Measurements from ENCODE around the gene GABARAPL1.

DNA sequence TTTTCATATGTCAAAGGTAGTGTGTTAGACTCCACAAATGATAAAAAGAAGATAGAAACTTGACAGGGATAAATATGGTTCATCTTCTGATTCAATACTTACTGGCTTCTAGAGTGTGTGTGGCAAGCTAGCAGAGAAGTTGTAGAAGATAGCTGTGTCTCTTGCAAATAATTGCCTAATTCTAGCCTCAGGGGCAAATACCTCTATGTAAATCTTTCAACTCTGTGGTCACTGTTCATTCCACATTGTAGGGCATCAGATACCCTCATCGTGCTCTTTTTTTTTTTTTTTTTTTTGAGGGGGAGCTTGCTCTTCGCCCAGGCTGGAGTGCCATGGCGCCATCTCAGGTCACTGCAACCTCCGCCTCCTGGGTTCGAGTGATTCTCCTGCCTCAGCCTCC lies 42.5 kb upstream of the GABARAPL1 start:
- TF ChIP-seq, protein P1, sequence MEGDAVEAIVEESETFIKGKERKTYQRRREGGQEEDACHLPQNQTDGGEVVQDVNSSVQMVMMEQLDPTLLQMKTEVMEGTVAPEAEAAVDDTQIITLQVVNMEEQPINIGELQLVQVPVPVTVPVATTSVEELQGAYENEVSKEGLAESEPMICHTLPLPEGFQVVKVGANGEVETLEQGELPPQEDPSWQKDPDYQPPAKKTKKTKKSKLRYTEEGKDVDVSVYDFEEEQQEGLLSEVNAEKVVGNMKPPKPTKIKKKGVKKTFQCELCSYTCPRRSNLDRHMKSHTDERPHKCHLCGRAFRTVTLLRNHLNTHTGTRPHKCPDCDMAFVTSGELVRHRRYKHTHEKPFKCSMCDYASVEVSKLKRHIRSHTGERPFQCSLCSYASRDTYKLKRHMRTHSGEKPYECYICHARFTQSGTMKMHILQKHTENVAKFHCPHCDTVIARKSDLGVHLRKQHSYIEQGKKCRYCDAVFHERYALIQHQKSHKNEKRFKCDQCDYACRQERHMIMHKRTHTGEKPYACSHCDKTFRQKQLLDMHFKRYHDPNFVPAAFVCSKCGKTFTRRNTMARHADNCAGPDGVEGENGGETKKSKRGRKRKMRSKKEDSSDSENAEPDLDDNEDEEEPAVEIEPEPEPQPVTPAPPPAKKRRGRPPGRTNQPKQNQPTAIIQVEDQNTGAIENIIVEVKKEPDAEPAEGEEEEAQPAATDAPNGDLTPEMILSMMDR (IDR thresholded peaks at IDR 0.05) = no peak
- TF ChIP-seq POLR2A (IDR thresholded peaks at IDR 0.05) = no peak

Measured in Peyer's patch (tissue), 4 donors.